GM10248 (cell line): Measurements from ENCODE around the gene CSNK1D.

Experiments used
- CTCF ChIA-PET: fragments of 300-600 bp; sonication (Branson Sonifier 250); formaldehyde crosslinking; extraction: SDS; loops from one replicate; lab custom pipeline; 2021; ENCODE audit warnings: antibody characterized with exemption; lab: Yijun Ruan, JAX
- POLR2A ChIA-PET: fragments of 350-650 bp; sonication (Branson Sonifier 250); formaldehyde crosslinking; extraction: SDS; loops from one replicate; lab custom pipeline; 2020; ENCODE audit warnings: antibody characterized with exemption; lab: Yijun Ruan, JAX
- DNase-seq: peaks from one replicate; pipeline ENCODE4 v3.0.0; 2012; ENCODE audit errors: extremely low spot score
- TF ChIP-seq, protein P1 (sequence below): IDR thresholded peaks from 2 replicates; pipeline ENCODE4 v1.5.1; 2012; ENCODE audit warnings: mild to moderate bottlenecking, low read depth; ENCODE audit errors: extremely low read depth, missing control alignments, control extremely low read depth

CSNK1D gene

DNA sequence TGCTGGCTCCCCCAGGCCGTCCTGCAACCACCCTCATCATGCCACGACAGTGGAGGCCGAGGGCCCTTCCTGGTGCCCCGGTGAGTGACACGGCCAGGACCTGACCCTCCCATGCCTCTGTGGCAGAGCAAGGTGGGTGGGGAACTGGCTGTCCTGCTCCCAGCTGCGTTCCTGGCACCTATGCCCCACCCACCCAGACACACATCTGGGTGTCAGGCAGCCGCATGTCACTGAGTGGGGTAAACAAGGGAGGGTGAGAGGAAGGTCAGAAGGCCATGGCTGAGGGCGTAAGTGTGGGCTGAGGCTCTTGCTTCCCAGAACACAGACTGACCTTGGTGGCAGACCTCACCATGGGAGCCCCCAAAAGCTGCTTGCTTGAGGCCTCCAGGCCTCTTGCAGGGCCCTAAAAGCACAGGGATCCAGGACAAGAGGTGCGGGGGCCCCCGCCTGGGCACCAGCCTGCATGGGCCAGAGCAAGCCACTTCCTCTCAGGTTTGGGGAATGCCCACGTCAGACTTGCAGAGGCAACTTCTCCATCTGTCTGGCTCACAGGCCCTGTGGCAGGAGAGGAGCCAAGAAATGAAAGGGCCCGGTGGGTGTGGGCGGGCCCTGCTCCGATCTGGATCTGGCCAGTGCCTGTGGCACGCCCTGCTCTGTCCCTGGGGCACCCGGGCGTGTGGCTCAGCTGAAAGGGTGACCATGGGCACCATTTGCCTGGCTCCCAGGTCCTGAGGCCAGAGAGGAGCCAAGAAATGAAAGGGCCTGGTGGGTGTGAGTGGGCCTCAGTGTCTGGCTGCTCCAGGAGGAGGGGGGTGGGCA lies 57.0 kb downstream of the CSNK1D start:
- ChIA-PET CTCF (interaction anchor here (1.1 to 2.6 kb wide), 2 partner anchors 10 to 20 kb away, joined by 3 to 15 read pairs; no protein-coding TSS in a partner anchor), POLR2A (no interaction called here)
- TF ChIP-seq, protein P1, sequence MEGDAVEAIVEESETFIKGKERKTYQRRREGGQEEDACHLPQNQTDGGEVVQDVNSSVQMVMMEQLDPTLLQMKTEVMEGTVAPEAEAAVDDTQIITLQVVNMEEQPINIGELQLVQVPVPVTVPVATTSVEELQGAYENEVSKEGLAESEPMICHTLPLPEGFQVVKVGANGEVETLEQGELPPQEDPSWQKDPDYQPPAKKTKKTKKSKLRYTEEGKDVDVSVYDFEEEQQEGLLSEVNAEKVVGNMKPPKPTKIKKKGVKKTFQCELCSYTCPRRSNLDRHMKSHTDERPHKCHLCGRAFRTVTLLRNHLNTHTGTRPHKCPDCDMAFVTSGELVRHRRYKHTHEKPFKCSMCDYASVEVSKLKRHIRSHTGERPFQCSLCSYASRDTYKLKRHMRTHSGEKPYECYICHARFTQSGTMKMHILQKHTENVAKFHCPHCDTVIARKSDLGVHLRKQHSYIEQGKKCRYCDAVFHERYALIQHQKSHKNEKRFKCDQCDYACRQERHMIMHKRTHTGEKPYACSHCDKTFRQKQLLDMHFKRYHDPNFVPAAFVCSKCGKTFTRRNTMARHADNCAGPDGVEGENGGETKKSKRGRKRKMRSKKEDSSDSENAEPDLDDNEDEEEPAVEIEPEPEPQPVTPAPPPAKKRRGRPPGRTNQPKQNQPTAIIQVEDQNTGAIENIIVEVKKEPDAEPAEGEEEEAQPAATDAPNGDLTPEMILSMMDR: no peak
- peak; percentile 61 for DNase-seq

DNA sequence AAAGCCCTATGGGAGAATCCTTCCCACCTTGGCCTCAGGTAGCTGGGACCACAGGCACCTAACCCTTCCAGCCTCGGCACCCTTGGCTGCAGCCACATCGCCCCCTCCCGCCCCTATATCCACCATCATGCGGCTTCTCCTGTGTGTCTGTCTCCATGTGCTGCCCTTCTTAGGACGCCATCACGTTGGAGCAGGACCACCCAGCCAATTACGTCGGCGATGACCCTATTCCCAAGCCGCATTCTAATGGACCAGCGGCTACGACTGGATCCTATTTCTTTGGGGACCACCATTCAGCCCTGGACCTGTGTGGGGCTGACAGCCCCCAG lies 57.6 kb downstream of the CSNK1D start:
- POLR2A ChIA-PET: no interaction called here
- TF ChIP-seq, protein P1: no peak
- DNase-seq: no peak
- CTCF ChIA-PET: interaction anchor here (1.1 to 2.6 kb wide), 2 partner anchors 10 to 20 kb away, joined by 3 to 15 read pairs; no protein-coding TSS in a partner anchor

DNA sequence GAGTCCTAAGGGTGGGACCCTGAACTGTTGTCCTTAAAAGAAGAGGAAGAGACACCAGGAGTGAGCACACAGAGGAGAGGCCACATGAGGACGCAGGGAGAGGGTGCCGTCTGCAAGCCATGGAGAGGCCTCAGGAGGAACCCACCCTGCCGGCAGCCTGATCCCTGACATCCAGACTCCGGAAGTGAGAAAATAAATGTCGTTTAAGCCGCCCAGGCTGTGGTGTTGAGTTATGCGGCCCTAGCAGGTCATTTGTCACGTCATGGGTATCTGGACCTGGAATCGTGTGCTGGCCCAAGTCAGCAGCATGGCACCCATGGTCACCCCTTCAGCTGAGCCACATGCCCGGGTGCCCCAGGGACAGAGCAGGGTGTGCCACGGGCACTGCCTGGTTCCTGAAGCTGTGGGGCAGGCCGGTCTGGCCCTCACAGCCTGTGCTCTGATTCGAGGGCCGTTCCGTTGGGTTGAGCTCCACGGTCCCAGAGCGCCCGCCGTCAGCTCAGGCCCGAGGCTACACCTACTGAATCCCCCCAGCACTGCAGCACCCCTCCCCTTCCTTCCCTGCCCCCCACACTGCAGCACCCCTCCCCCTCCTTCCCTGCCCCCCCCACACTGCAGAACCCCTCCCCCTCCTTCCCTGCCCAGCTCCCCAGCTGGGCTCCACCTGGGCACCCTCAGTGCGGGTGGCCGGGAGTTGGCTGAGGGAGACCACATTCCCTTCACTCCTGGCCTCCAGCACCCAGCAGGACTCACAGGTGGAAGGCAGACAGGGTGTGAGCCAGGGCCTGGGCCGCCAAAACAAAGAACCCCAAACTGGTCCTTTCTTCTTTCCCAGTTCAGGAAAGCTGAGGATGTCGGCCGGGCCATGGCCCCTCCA lies 58.2 kb downstream of the CSNK1D start:
- CTCF ChIA-PET: interaction anchor here (1.1 to 2.6 kb wide), 2 partner anchors 9 to 19 kb away, joined by 3 to 15 read pairs; no protein-coding TSS in a partner anchor
- POLR2A ChIA-PET: no interaction called here
- peak; percentile 68 for DNase-seq

DNA sequence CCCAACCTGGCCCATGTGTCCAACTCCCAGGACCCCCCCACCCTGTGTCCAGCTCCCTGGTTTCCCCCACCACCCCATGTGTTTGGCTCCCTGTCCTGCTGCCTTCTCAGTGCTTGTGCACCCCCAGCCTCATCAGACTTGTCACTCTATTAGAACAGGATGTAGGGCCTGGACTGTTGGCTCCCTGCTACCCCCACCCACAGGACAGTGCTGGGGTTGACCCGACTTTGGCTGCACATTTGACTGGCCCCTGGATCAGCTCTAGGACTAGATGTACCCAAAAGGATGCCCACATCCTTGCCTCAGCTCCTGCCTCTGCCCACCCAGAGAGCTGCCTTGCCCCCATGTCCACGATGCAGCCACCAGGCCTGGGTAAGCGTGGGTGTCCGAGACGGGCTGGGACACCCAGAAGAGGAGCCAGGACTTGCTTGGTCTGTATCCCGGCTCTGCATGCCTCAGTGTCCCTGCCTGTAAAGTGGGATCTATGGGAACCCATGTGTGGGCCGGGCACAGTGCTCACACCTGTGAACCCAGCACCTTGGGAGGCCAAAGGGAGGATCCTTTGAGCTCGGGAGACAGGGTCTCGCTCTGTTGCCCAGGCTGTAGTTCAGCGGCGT lies 59.4 kb downstream of the CSNK1D start:
- TF ChIP-seq, protein P1: no peak
- ChIA-PET POLR2A (interaction anchor here (0.9 to 2.5 kb wide), 3 partner anchors 15 to 59 kb away, joined by 3 to 6 read pairs (median 3); partner anchors contain the start of genes CSNK1D and SLC16A3), CTCF (interaction anchor here (2.6 kb wide), 1 partner anchor 8 kb away, joined by 15 read pairs; no protein-coding TSS in a partner anchor)
- DNase-seq: no peak

More for the DNA sequence above, 58.2 kb downstream of the CSNK1D start:
- TF ChIP-seq, protein P1: no peak

DNA sequence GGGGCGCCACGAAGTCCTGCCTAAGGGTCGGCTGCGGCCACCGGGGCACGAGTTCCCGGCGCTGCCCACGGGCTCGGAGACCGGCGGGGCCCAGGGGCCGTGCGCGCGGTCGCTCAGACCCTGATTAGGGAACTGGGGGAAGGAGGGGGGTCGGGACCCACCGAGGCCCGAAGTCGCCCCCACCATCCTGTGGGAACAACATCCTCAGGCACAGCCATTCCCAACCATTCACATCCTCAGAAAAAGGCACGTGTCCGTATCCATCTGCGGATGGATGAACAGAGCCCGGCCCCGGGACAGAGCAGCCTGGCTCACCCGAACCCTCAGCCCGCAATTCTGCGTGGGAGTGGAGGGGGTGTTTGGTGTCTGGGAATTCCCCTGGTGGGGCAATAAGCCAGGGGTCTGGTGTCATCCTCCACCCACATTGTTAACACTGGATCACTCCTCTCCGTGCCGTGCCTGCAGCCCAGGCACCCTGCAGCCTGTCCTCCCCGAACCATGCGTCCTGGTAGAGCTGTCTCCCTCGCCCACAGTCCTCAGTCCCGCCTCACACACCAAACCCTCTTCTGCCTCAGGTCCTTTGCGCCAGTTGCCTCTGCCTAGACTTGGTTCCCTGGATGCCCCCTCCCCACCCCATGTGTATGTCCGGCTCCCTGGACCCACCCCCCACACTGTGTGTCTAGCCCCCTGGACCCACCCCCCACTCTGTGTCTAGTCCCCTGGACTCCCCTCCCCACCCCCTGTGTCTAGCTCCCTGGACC lies 60.1 kb downstream of the CSNK1D start:
- ChIA-PET POLR2A (interaction anchor here (0.9 to 2.5 kb wide), 3 partner anchors 15 to 60 kb away, joined by 3 to 6 read pairs (median 3); partner anchors contain the start of genes CSNK1D and SLC16A3), CTCF (no interaction called here)
- DNase-seq: peak; percentile 65
- TF ChIP-seq, protein P1: no peak
